Tibial nerve (tissue), 4 donors: ENCODE results near the gene LCORL.

Experiments
- CTCF ChIP-seq, 5 experiments: fragments of 200-600 bp in 3 of 5; fragments of 450-650 bp in 2 of 5; sonication (generic) in 3 of 5; IDR thresholded peaks; one replicate each; pipeline ENCODE4 v1.5.1; 2016 to 2019; ENCODE audit warnings: antibody characterized with exemption in 5 of 5, mild to moderate bottlenecking in 3 of 5, moderate library complexity in 2 of 5
- EP300 ChIP-seq, 2 donors: sonication (generic); formaldehyde crosslinking; IDR thresholded peaks; one replicate each; pipeline ENCODE4 v1.6.1; 2017; ENCODE audit warnings: antibody characterized with exemption in 2 of 2, mild to moderate bottlenecking in 1 of 2
- POLR2A ChIP-seq, 2 donors: fragments of 450-650 bp; IDR thresholded peaks; one replicate each; pipeline ENCODE4 v1.6.1; 2017; ENCODE audit warnings: antibody characterized with exemption in 2 of 2, mild to moderate bottlenecking in 2 of 2, moderate library complexity in 2 of 2

DNA sequence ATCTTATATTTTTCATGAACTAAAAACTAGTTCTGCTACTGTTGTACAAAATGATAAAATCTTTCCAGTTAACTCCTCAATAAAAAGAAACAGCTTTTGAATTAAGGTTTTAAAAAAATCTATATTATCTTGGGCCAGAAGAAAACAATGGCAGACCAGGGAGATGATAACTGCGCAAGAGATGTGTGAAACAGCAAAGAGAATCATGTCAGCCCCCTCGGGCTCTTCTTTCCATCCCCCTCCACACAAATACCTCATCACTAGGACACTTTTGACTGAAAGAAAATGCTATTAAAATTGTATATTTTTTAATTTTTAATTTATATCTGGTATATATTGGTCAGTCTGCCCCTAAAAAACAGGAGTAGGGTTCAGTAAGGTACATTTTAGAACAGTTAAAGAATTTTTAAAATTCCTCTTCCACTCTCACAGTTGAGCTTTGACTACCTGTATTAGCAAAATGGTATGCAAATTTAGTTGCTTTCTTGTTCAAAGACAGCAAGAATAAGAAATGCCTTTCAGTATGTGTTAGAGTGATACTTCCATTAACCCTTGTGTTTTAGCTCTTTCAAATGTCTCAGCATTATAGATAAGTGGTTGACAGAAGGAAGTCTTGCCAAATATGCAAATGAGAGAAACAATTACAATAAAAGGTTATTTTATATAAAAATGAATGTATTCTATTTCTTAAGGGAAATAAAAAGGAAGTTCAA lies 36.4 kb upstream of the LCORL start:
- no peak for TF ChIP-seq POLR2A (IDR thresholded peaks at IDR 0.05)
- no peak for TF ChIP-seq CTCF (IDR thresholded peaks at IDR 0.05)
- TF ChIP-seq EP300 (IDR thresholded peaks at IDR 0.05), result no peak
